ENCODE results near the gene EPB41L4B.
"Not testable (repeated sequence)": the region's sequence is repeated elsewhere in the genome, so short reads cannot be mapped to it uniquely, and the experiment has no call there.

EPB41L4B gene

DNA sequence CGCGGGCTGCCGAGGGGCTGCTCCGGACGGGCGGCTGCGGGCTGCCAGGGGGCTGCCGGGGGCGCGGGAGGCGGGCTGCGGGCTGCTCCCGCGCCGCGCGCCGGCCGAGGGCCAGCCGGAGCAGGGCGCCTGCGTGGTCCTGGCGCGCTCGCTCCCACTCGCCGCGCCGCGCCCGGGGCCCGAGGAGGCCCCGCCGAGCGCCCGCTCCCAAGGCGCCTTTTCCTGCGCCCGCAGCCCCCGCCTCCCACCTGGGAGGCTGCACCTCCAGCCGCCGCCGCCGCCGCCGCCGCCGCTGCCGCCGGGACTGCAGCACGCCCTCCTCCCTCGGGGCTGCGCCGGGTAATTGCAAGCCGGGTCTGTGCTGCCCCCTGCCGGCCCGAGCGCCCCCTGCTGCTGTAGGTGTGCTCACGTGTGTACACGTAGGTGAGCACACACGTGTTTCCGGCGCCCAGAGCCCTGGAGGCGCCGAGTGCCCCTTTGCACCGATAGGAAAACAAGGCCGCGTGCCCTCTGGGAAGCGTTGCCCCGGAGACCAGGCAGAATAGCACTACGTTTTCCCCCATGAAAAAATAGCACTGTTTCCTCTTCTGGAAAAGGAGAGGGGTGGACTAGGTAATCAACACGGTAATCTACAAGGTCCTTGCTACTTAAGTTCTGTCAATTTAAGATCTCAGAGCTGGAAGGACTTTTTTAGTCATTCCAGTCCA, at the start of gene EPB41L4B:
EPB41L4B (minus strand) TSS at position 318 of the 707 bp plus-strand sequence. CDS start 613 bp downstream, outside the sequence.
- DNase-seq (ENCODE audit: low read depth), result peak; percentile 83
- H3K4me3 ChIP-seq (ENCODE audit: low read depth, low read length), result no peak within 1 kb of the TSS
- TF ChIP-seq, protein P1, sequence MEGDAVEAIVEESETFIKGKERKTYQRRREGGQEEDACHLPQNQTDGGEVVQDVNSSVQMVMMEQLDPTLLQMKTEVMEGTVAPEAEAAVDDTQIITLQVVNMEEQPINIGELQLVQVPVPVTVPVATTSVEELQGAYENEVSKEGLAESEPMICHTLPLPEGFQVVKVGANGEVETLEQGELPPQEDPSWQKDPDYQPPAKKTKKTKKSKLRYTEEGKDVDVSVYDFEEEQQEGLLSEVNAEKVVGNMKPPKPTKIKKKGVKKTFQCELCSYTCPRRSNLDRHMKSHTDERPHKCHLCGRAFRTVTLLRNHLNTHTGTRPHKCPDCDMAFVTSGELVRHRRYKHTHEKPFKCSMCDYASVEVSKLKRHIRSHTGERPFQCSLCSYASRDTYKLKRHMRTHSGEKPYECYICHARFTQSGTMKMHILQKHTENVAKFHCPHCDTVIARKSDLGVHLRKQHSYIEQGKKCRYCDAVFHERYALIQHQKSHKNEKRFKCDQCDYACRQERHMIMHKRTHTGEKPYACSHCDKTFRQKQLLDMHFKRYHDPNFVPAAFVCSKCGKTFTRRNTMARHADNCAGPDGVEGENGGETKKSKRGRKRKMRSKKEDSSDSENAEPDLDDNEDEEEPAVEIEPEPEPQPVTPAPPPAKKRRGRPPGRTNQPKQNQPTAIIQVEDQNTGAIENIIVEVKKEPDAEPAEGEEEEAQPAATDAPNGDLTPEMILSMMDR (IDR thresholded peaks at IDR 0.05; ENCODE audit: low read depth, low read length), result peak; percentile 68
- TF ChIP-seq, protein P2, sequence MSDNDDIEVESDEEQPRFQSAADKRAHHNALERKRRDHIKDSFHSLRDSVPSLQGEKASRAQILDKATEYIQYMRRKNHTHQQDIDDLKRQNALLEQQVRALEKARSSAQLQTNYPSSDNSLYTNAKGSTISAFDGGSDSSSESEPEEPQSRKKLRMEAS (IDR thresholded peaks at IDR 0.05; ENCODE audit: low read depth, low read length), result peak; percentile 91
- TF ChIP-seq MYC (IDR thresholded peaks at IDR 0.05; ENCODE audit: low read depth, low read length) (no peak; the same call in 1 of the 2 replicates), POLR2A (IDR thresholded peaks at IDR 0.05; ENCODE audit: extremely low read depth, insufficient read length) (no peak)

- DNase-seq (ENCODE audit: low read depth), result no peak
- TF ChIP-seq POLR2A (IDR thresholded peaks at IDR 0.05; ENCODE audit: extremely low read depth, insufficient read length) (no peak), MYC (IDR thresholded peaks at IDR 0.05; ENCODE audit: low read depth, low read length) (no peak)
- TF ChIP-seq, protein P2 (IDR thresholded peaks at IDR 0.05; ENCODE audit: low read depth, low read length), result no peak
- TF ChIP-seq, protein P1 (IDR thresholded peaks at IDR 0.05; ENCODE audit: low read depth, low read length), result no peak
- H3K4me3 ChIP-seq (ENCODE audit: low read depth, low read length), result no peak overlapping the region
Measured at GRCh38 chr9:109369285-109369684, 48.4 kb upstream of the EPB41L4B start.

DNA sequence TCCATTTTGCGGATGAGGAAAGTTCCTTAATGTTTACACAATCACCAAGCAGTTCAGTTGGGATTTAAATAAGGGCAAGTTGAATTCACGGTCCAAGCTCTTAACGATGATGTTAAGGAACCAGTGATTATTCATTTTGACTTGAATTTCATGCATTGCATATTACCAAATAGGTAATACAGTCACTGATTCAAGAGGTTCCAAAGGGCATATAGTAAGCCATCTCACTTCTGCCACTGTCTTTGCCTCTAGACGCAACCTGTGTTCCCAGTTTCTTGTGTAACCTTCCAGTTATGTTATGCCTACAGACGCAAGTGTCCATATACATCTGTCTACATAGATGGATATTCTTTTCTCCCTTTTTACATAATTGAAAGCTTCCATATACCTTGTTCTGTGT, 39.9 kb upstream of the EPB41L4B start:
- no peak for DNase-seq (ENCODE audit: low read depth)
- H3K4me3 ChIP-seq (ENCODE audit: low read depth, low read length), result no peak overlapping the region
- TF ChIP-seq, protein P2 (IDR thresholded peaks at IDR 0.05; ENCODE audit: low read depth, low read length), result no peak
- TF ChIP-seq MYC (IDR thresholded peaks at IDR 0.05; ENCODE audit: low read depth, low read length) (no peak), POLR2A (IDR thresholded peaks at IDR 0.05; ENCODE audit: extremely low read depth, insufficient read length) (no peak)
- TF ChIP-seq, protein P1 (IDR thresholded peaks at IDR 0.05; ENCODE audit: low read depth, low read length), result no peak

GRCh38 chr9:109358968-109359603, 38.2 kb upstream of the EPB41L4B start:
- not testable (repeated sequence) for H3K4me3 ChIP-seq (ENCODE audit: low read depth, low read length); DNase-seq (ENCODE audit: low read depth)

GRCh38 chr9:109355564-109356297, 34.9 kb upstream of the EPB41L4B start:
- no peak for DNase-seq (ENCODE audit: low read depth)
- no peak overlapping the region for H3K4me3 ChIP-seq (ENCODE audit: low read depth, low read length)
- TF ChIP-seq, protein P1 (IDR thresholded peaks at IDR 0.05; ENCODE audit: low read depth, low read length), result no peak
- TF ChIP-seq POLR2A (IDR thresholded peaks at IDR 0.05; ENCODE audit: extremely low read depth, insufficient read length), result no peak
- TF ChIP-seq, protein P2 (IDR thresholded peaks at IDR 0.05; ENCODE audit: low read depth, low read length), result no peak

GRCh38 chr9:109354190-109354589, 33.3 kb upstream of the EPB41L4B start:
- H3K4me3 ChIP-seq (ENCODE audit: low read depth, low read length), result no peak overlapping the region
- no peak for TF ChIP-seq MYC (IDR thresholded peaks at IDR 0.05; ENCODE audit: low read depth, low read length)
- TF ChIP-seq POLR2A (IDR thresholded peaks at IDR 0.05; ENCODE audit: extremely low read depth, insufficient read length), result no peak
- no peak for DNase-seq (ENCODE audit: low read depth)

Measured in NB4 (cell line).